PC-9 (cell line): ENCODE measurements around the gene ARAP3. TPM values are rescaled to one million over a fixed set of nuclear protein-coding genes. Genes with fewer than 3 reads are reported as not detected.

ENCODE experiments used
- BruUV-seq: library from RNA; stranded (reverse); fragments of 400-500 nt; replicated peaks from 2 replicates; lab custom pipeline; 2021; lab: Mats Ljungman, UMichigan
- CTCF ChIA-PET: fragments of 300-600 bp; sonication (Branson Sonifier 250); formaldehyde crosslinking; loops from one replicate; lab custom pipeline; 2022; ENCODE audit warnings: antibody characterized with exemption; lab: Charles Lee
- POLR2A ChIA-PET: fragments of 300-600 bp; sonication (Branson Sonifier 250); formaldehyde crosslinking; loops from one replicate; lab custom pipeline; 2022; ENCODE audit warnings: antibody characterized with exemption; ENCODE audit not compliant: unreplicated experiment; lab: Charles Lee
- DNase-seq, 2 experiments: peaks; one replicate each; pipeline versions ENCODE4 v3.0.0 to v3.0.0-alpha.2; 2015 to 2022; ENCODE audit warnings: mixed read lengths in 1 of 2
- H2AFZ ChIP-seq: fragments of 200-600 bp; sonication (generic); 2 replicates; pipeline ENCODE4 v1.8.1; 2017; ENCODE audit warnings: antibody characterized with exemption
- H3F3A ChIP-seq: fragments of 200-600 bp; sonication (generic); 2 replicates; pipeline ENCODE4 v1.8.1; 2017; ENCODE audit warnings: antibody characterized with exemption, mild to moderate bottlenecking, low read depth; ENCODE audit not compliant: insufficient read depth
- H3K27ac ChIP-seq: fragments of 200-600 bp; sonication (generic); 2 replicates; pipeline ENCODE4 v1.6.1; 2016; ENCODE audit warnings: mixed run types
- H3K27me3 ChIP-seq: fragments of 200-600 bp; sonication (generic); 2 replicates; pipeline ENCODE4 v1.6.1; 2016; ENCODE audit warnings: low read depth, mixed run types; ENCODE audit not compliant: insufficient read depth
- H3K36me3 ChIP-seq: fragments of 200-600 bp; sonication (generic); 2 replicates; pipeline ENCODE4 v1.6.1; 2016; ENCODE audit warnings: low read depth, mixed run types
- H3K4me1 ChIP-seq: fragments of 200-600 bp; sonication (generic); replicated peaks from 2 replicates; pipeline ENCODE4 v1.6.1; 2016; ENCODE audit warnings: mixed run types; ENCODE audit not compliant: insufficient read depth
- H3K4me2 ChIP-seq: fragments of 200-600 bp; sonication (generic); 2 replicates; pipeline ENCODE4 v1.6.1; 2017; ENCODE audit warnings: mixed run types
- H3K4me3 ChIP-seq: fragments of 200-600 bp; sonication (generic); 2 replicates; pipeline ENCODE4 v1.6.1; 2016; ENCODE audit warnings: mixed run types
- H3K79me2 ChIP-seq: fragments of 200-600 bp; sonication (generic); 2 replicates; pipeline ENCODE4 v1.6.1; 2017; ENCODE audit warnings: low read depth, mixed run types
- H3K9me2 ChIP-seq: fragments of 200-600 bp; sonication (generic); 2 replicates; pipeline ENCODE4 v1.8.1; 2017; ENCODE audit warnings: mild to moderate bottlenecking; ENCODE audit not compliant: insufficient read depth
- H3K9me3 ChIP-seq: fragments of 200-600 bp; sonication (generic); 2 replicates; pipeline ENCODE4 v1.8.1; 2016; ENCODE audit warnings: low read depth; ENCODE audit not compliant: insufficient read depth
- H4K20me1 ChIP-seq: fragments of 200-600 bp; sonication (generic); 2 replicates; pipeline ENCODE4 v1.8.1; 2017; ENCODE audit not compliant: insufficient read depth
- EZH2 ChIP-seq: fragments of 200-600 bp; sonication (generic); IDR thresholded peaks from 2 replicates; pipeline ENCODE4 v1.8.0; 2017; ENCODE audit warnings: antibody characterized with exemption, low read depth
- intact Hi-C: fragments of 100-400 bp; cut with micrococcal nuclease; formaldehyde crosslinking; loops from one replicate; pipeline ENCODE4 v1.10.0; 2022; ENCODE audit not compliant: unreplicated experiment
- total RNA-seq: library from RNA; stranded (reverse); gene quantifications from 2 replicates; pipeline ENCODE4 v1.2.3, GENCODE V29; 2021
- TF ChIP-seq, protein P1 (sequence below): fragments of 200-600 bp; sonication (generic); conservative IDR thresholded peaks from 2 replicates; pipeline ENCODE4 v1.6.1; 2017; ENCODE audit warnings: mixed run types, antibody characterized with exemption, mild to moderate bottlenecking, moderate library complexity

ARAP3 gene
- total RNA-seq, 1 experiment from 2014 or later, result 28.0 TPM

DNA sequence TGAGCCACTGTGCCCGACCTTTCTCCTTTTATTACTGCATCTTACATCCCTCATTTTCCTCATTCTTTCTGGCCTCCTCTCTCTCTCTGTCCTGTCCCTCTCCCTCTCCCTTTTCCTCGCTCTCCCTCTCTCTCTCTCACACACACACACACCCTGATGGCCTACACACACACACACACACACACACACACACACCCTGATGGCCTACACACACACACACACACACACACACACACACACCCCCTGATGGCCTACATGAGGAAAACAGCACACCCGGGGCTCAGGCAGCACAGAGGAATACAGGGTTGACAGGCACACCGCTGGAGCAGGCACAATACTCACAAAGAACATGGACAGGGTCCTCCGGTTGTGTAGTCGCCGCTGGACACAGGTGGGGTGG, 27.0 kb downstream of the ARAP3 start:
- Histone ChIP-seq H3K36me3 (peaks cover 5% of the 10 kb centered on the region; the same call in 1 of the 2 replicates), H3F3A (peaks cover 18% of the 10 kb centered on the region), H3K9me2 (no peaks in the 10 kb centered on the region), H3K27ac (no peak overlapping the region), H3K27me3 (no peaks in the 10 kb centered on the region), H3K4me2 (no peak overlapping the region), H3K79me2 (no peaks in the 10 kb centered on the region), H3K9me3 (no peaks in the 10 kb centered on the region), H4K20me1 (no peaks in the 10 kb centered on the region), H3K4me3 (no peak overlapping the region), H3K4me1 (peaks cover 12% of the 10 kb centered on the region), H2AFZ (no peak overlapping the region)
- POLR2A ChIA-PET, result no interaction called here
- intact Hi-C loops, result no loop called here
- no peak for DNase-seq
- TF ChIP-seq, protein P1, sequence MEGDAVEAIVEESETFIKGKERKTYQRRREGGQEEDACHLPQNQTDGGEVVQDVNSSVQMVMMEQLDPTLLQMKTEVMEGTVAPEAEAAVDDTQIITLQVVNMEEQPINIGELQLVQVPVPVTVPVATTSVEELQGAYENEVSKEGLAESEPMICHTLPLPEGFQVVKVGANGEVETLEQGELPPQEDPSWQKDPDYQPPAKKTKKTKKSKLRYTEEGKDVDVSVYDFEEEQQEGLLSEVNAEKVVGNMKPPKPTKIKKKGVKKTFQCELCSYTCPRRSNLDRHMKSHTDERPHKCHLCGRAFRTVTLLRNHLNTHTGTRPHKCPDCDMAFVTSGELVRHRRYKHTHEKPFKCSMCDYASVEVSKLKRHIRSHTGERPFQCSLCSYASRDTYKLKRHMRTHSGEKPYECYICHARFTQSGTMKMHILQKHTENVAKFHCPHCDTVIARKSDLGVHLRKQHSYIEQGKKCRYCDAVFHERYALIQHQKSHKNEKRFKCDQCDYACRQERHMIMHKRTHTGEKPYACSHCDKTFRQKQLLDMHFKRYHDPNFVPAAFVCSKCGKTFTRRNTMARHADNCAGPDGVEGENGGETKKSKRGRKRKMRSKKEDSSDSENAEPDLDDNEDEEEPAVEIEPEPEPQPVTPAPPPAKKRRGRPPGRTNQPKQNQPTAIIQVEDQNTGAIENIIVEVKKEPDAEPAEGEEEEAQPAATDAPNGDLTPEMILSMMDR, result no peak
- no peak for TF ChIP-seq EZH2
- BruUV-seq, result no TSS peak
- CTCF ChIA-PET, result no interaction called here

DNA sequence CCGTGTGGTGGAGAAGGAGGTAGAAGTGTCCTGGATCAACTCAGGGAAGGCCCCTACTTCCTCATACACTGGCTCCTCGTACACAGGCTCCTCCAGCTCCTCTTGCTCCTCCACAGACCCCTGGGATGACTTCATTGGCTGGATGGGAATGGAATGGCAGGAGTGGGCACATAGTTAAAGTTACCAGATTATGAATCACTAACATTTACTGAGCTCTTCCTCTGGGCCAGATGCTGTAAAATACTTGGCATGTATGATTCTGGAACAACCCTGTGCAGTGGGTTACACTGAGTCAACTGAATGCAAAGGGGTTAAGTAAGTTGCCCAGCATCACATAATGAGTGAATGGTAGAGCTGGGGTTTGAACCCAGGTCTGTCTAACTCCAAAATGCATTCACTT, 27.7 kb downstream of the ARAP3 start:
- ChIA-PET CTCF (no interaction called here), POLR2A (no interaction called here)
- intact Hi-C loops, result no loop called here
- H3K9me2 ChIP-seq, result no peaks in the 10 kb centered on the region
- DNase-seq, result no peak
- H3K4me3 ChIP-seq, result no peak overlapping the region
- H3K4me2 ChIP-seq, result no peak overlapping the region
- TF ChIP-seq EZH2, result no peak
- TF ChIP-seq, protein P1, result no peak
- H3K27ac ChIP-seq, result no peak overlapping the region
- H3K9me3 ChIP-seq, result no peaks in the 10 kb centered on the region
- no peaks in the 10 kb centered on the region for H3K79me2 ChIP-seq
- no TSS peak for BruUV-seq
- peaks cover 12% of the 10 kb centered on the region for H3K4me1 ChIP-seq
- no peak overlapping the region for H2AFZ ChIP-seq
- H4K20me1 ChIP-seq, result no peaks in the 10 kb centered on the region
- peaks cover 18% of the 10 kb centered on the region for H3F3A ChIP-seq
- peaks cover 5% of the 10 kb centered on the region; the same call in 1 of the 2 replicates for H3K36me3 ChIP-seq
- H3K27me3 ChIP-seq, result no peaks in the 10 kb centered on the region

DNA sequence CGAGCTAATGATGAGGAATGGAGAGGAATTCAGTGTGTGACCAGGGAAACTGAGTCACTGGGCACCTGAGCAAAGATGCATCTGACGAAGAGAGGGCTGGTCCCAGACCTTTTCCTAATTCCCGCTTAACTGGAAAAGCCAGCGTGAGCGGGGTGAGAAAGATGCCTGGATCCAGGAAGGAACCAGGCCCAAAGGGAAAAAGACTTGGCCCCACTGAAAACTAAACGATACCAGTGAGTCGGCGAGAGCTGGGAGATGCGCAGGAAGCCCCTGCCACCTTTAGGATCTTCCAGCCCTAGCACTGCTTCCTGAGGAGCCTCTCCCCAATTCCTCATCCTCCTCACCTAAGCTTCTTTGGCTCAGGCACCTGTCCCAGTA, 30.3 kb downstream of the ARAP3 start:
- CTCF ChIA-PET, result no interaction called here
- no peaks in the 10 kb centered on the region for H3K27me3 ChIP-seq
- H3F3A ChIP-seq, result peaks cover 18% of the 10 kb centered on the region
- TF ChIP-seq, protein P1, result no peak
- TF ChIP-seq EZH2, result no peak
- H3K36me3 ChIP-seq, result no peaks in the 10 kb centered on the region; the same call in 1 of the 2 replicates
- H3K27ac ChIP-seq, result no peak overlapping the region
- no peak for DNase-seq
- peak overlapping the region; percentile 95 for H2AFZ ChIP-seq
- no peaks in the 10 kb centered on the region for H3K9me2 ChIP-seq
- peak overlapping the region; percentile 77 for H3K4me2 ChIP-seq
- H3K9me3 ChIP-seq, result no peaks in the 10 kb centered on the region
- POLR2A ChIA-PET, result interaction anchor here (0.6 to 0.7 kb wide), 2 partner anchors 16 to 514 kb away, joined by 3 to 6 read pairs; no protein-coding TSS in a partner anchor
- TSS peak; percentile 90 for BruUV-seq
- no peaks in the 10 kb centered on the region for H4K20me1 ChIP-seq
- intact Hi-C loops, result loop anchor here (1.0 kb wide), 1 partner anchor 13 kb away; no protein-coding TSS in a partner anchor
- peaks cover 12% of the 10 kb centered on the region for H3K4me1 ChIP-seq
- peak overlapping the region; percentile 69 for H3K4me3 ChIP-seq
- H3K79me2 ChIP-seq, result no peaks in the 10 kb centered on the region
